HG03558 (cell line): ENCODE measurements around the gene VAMP4.
"Not testable (repeated sequence)": the region's sequence is repeated elsewhere in the genome, so short reads cannot be mapped to it uniquely, and the experiment has no call there.

Experiments used
- ATAC-seq: cut with Tn5 transposase; IDR thresholded peaks from one replicate; pipeline ENCODE4 v1.9.1; 2021; ENCODE audit warnings: moderate number of reproducible peaks; ENCODE audit not compliant: unreplicated experiment; ENCODE audit errors: extremely low read depth

VAMP4 gene

DNA sequence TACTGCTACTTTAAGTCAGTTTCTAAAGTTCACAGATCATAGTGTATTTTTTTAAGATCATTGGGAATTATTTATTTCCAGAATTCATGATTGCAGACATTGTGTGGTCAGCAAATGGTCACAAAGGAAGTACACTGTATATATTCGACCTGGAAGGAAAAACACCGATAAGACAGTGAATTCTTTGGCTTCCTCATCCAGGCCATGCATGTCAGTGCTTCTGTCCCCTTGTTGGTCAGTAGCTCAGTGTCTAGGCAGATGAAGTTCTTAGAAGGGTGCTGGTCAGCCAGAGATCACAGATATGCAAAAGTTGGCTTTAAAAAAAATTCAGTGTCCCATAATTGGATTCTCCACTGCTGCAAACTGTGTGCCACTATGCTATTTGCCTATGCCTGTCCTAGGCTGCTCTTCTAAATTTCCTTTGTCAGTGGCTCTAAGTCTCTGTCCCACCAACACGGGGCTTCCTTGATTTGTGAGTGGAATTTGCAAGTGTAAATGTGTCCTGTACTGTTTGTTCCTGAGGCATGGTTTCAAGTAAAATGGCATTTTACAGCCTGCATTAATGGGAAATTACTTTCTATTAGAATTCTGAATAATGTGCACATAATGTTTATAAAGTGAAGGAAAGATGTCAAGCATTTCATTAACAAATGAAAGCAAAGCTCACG lies 12.0 kb upstream of the VAMP4 start:
- ATAC-seq: no peak

GRCh38 chr1:171753182-171753581 lies 11.3 kb upstream of the VAMP4 start:
- no peak for ATAC-seq

DNA sequence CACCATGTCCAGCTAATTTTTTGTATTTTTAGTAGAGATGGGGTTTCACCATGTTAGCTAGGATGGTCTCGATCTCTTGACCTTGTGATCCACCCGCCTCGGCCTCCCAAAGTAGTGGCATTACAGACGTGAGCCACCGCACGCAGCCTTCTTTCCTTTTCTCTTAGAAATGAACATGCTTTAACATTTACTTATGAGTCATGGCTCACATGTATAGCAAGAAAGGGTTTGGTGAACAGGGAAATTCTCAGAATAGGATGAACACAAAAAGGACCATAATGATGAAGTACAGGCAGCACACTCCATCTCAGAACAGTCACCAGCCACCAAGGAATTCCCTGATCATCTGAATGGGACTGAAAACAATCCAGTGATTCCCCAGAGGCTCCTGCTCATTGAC lies 9.4 kb upstream of the VAMP4 start:
- ATAC-seq: no peak

DNA sequence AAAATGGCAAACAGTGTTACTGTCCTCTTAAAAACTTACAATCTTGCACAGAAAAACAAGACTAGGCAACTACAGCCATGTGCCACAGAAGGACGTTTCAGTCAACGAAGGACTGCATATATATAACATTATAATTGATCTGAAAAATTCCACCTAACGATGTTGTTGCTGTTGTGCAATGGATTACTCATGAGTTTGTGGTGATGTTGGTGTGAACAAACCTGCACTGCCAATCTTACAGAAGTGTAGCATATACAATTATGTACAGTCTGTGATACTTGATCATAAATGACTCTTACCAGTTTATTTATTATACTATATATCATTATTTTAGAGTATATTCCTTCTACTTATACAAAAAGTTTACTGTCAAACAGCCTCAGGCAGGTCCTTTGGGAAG lies 6.8 kb upstream of the VAMP4 start:
- ATAC-seq: no peak

- no peak for ATAC-seq
Observed at GRCh38 chr1:171744986-171745385, 3.1 kb upstream of the VAMP4 start.

DNA sequence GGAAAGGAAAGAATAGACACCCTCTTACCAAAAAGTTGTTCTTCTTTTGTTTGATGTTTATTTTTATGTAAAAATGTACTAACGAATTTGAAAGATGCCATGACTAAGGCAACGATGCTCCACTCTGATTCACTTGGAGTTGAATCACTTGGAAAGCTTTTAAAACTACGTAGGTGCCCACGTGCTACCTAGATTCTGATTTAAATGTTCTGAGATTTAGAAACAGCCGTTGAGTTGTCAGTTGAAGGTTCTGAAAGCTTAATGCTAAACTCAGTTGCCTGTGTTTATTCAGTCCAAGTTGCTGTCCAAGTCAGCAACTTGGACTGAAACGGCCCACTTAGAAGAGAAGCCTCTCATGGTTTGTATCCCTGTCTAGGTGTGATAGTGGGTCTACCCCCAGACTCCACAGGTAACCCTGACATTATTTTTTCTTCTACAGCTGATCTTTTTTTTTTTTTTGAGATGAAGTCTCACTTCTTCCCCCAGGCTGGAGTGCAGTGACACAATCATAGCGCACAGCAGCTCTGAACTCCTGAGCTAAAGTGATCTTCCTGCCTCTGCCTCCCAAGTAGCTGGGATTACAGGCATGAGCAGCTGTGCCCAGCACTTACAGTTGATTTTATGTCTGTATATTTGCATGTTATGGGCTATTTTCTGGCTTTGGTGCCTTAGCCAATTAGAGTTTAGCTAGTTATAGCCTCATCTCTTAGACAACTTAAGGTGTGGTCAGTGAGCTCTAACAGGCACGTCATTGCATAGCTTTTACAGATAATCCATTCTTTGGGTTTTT lies 1.4 kb upstream of the VAMP4 start:
- ATAC-seq: no peak

- ATAC-seq: no peak
Observed at GRCh38 chr1:171742577-171742922, 685 bp upstream of the VAMP4 start.

DNA sequence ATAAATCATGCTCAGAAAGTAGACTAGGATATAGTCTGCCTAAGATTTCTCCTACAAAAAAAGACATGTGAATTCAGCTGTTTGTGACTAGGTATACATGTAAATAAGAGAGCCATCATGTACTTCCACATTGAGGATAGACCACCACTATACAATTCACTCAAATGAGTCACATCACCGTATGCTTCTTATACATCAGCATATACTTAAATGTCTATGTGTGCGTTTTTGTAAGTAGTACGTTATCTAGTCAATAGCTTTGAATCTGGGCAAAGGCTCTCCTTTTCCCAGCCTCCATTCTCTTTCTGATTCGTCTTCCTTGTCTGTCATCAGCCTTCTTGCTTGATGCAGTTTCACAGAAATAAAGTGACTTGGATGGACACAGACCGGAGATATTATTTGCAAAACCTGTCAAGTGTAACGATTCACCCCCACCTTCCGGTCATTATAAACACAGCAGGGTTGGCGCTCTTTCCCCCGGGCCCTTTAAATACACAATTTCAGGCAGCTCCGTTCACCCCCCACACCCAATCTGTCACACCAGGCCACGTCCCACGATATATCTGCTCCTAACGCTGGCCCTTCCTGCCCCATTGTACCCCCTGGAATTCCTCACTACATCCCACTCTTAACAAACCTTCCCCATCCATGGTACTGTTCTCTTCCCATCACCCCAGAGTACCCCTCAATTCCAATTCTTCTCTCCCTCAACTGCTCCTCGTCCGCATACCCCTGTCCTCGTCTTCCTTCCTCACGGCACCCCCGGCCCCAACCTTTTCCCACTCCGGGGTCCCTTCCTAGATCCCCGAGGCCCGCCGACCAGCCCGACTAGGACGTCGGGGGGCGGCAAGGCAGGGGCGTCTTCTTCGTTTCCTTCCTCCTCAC lies 636 bp downstream of the VAMP4 start:
- ATAC-seq: no peak

DNA sequence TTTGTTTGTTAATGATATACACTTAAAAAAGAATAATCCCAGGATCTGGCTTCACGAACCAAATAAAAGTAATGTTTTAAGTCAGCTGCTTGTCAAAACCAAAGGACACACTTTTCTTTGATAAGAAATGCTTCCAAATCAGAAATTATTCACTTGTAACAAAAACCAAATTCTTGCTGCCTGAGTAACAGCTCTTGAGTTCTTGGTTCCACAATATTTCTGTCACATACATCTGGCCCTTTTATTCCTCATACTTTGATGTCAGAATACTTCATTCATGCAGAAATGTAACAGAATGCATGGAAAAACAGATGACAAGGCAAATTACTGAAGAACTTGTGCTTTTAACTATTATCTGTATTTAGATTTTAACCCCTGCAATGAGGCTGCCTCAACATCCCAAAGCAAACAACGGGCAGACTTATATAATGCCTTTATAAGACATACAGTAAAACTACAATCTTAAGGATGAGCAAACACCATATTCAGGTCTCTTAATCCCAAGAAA lies 1.5 kb downstream of the VAMP4 start:
- no peak for ATAC-seq

DNA sequence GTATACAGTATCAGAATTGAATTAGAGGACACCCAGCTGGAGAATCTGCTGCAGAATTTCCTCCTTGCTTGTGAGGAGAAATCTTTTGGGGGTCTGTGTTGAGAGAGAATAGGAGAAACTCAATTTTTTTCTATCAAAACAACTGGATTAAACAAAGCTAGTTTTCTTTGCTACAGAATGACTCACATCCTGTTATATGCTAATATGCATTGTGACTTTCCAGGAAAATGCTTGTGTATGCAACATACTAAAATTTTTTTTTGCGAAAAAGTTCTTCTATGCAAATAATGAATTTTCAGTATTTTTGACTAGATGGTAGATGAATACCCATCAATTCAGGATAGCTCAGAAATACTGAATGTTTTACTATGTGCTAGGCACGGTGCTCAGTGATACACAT lies 2.2 kb downstream of the VAMP4 start:
- no peak for ATAC-seq

DNA sequence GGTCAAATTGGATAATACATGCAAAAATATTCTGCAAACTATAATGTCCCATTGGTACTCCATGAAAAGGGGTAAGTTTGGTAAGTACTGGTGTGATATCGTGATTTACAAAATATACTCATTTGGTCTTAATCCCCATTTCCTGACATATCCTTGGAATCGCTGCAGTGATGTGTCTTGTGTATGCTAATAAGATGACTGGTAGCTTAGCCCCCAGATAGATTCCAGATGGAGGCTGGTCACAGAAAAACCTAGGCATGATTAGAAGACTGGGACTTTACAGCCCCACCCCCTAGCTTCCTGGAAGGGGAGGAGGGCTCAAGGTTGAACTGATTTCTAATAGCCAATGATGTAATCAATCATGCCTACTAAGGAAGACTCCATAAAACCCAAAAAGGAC lies 3.0 kb downstream of the VAMP4 start:
- ATAC-seq: no peak

- no peak for ATAC-seq
Observed at GRCh38 chr1:171736196-171736595, 5.7 kb downstream of the VAMP4 start.

DNA sequence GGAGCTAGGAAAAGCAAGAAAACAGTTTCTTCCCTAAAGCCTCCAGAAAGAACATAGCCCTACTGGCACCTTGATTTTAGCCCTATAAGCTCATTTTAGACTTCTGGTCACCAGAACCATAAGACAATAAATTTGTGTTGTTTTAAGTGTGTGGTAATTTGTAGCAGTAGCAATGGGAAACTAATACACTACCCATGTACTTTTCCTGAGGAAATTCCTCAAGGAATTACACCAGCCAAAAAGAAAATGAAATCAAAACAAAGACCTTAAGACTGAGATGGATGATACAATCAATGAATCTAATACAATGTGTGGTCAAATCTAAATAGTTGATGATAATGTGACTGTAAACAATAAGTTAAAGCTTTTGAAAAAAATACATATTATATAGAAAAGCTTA lies 11.8 kb downstream of the VAMP4 start:
- no peak for ATAC-seq

DNA sequence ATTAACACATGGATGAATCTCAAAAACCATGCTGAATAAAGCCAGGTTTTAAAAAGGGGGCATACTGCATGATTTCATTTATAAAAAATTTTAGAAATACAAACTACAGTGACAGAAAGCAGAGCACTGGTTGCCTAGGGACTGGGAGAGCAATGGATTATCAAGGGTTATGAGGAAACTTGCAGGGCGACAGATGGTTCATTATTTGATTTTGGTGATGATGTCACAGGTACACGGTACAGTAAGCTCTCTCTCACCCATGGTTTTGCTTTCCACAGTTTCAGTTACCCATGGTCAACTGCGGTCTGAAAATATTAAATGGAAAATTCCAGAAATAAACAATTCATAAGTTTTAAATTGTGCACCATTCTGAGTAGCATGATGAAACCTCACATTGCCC lies 14.1 kb downstream of the VAMP4 start:
- ATAC-seq: no peak

DNA sequence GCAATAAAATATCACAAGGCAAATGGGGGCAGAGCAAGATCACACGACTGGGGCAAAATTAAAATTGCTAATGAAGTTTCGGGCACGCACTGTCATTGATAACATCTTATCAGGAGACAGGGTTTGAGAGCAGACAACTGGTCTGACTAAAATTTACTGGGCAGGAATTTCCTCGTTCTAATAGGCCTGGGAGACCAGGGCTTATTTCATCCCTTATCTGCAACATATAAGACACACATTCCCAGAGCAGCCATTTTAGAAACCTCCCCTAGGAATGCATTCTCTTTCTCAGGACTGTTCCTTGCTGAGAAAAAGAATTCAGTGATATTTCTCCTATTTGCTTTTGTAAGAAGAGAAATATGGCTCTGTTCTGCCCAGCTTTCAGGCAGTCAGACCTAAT lies 18.7 kb downstream of the VAMP4 start:
- ATAC-seq: not testable (repeated sequence)

DNA sequence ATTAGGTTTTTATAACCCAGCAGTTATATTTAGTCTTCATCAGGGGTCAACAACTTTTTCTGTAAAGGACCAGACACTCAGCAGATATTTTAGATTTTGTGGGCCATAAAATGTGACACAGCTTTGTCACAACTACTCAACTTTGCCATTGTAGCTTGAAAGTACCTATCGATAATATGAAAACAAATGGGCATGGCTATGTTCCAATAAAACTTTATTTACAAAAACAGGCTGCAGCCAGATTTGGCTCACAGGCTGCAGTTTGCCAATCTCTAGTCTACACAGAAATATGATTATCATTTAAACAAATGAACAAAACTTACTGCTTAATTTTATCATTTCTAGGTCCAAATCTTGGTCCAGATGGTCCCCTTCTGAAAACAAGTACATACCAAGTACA lies 23.0 kb downstream of the VAMP4 start:
- no peak for ATAC-seq

- no peak for ATAC-seq
Observed at GRCh38 chr1:171718216-171718615, 23.6 kb downstream of the VAMP4 start.

DNA sequence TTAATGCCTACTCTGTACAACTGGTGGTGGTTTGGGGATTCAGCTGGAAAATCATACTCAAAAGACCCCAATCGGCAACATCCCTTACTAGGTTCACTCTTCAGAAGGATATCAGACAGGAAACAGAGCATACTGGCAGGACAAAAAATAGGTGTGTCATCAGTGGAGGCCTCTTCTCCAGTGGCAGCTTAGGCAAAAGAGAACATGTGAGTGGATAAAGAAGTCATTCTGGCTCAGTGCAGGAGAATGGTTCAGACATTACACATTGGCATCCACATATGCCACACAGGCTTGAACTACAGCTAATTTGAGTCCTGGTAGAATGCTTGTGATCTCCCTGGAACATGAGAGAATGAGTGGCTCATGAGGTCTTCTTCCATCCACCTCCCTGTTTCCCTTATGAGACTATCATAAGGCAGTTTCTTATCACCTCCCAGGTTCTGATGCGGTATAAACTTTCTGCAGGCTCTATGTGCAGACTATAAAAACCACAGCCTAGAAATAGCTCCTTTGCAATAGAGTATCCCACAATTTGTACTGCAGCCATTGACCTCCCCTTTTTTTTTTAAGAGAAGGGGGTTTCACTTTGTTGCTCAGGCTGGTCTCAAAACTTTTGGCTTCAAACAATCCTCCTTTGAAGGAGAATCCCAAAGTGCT lies 24.7 kb downstream of the VAMP4 start:
- no peak for ATAC-seq

- ATAC-seq: no peak
Observed at GRCh38 chr1:171716616-171717015, 25.2 kb downstream of the VAMP4 start.

GRCh38 chr1:171715813-171716251 lies 26.0 kb downstream of the VAMP4 start:
- ATAC-seq: no peak
